Keratinocyte (primary cell): ENCODE results near the gene RBM10. TPM values are rescaled to one million over a fixed set of nuclear protein-coding genes. Genes with fewer than 3 reads are reported as not detected.

ENCODE experiments used
- DNase-seq: peaks from one replicate; pipeline ENCODE4 v3.0.0-alpha.2; 2011; ENCODE audit warnings: low read depth, missing footprints, low spot score
- FAIRE-seq: peaks from 2 replicates; lab custom pipeline; 2011; peaks lifted over from hg19 to GRCh38; lab: Jason Lieb, UNC
- H2AFZ ChIP-seq: 2 replicates; pipeline ENCODE4 v1.6.0; 2012; ENCODE audit warnings: low read length, control low read depth, inconsistent platforms; ENCODE audit not compliant: control insufficient read depth
- H3K27ac ChIP-seq: 2 replicates; pipeline ENCODE4 v1.5.1; 2011; ENCODE audit warnings: low read length; ENCODE audit not compliant: control insufficient read depth, insufficient read depth
- H3K27me3 ChIP-seq: 3 replicates; pipeline ENCODE4 v1.6.0; 2011; ENCODE audit warnings: low read length; ENCODE audit not compliant: control insufficient read depth, insufficient read depth; ENCODE audit errors: extremely low read depth
- H3K36me3 ChIP-seq, 2 experiments: 2 replicates in 1 of 2; 3 replicates in 1 of 2; pipeline ENCODE4 v1.5.1; 2011; ENCODE audit warnings: low read length in 2 of 2, mild to moderate bottlenecking in 1 of 2; ENCODE audit not compliant: control insufficient read depth in 2 of 2, insufficient read depth in 2 of 2; ENCODE audit errors: extremely low read depth in 1 of 2
- H3K4me1 ChIP-seq: 3 replicates; pipeline ENCODE4 v1.5.1; 2011; ENCODE audit warnings: low read length; ENCODE audit not compliant: control insufficient read depth, insufficient read depth; ENCODE audit errors: extremely low read depth
- H3K4me2 ChIP-seq: 3 replicates; pipeline ENCODE4 v1.6.0; 2011; ENCODE audit warnings: low read depth, low read length; ENCODE audit not compliant: control insufficient read depth, insufficient read depth; ENCODE audit errors: extremely low read depth
- H3K4me3 ChIP-seq, 3 experiments: fragments of 200-600 bp in 1 of 3; sonication (generic) in 1 of 3; 2 replicates in 2 of 3; 3 replicates in 1 of 3; pipeline ENCODE4 v1.5.1; 2011 to 2016; ENCODE audit warnings: low read length in 3 of 3, mild to moderate bottlenecking in 3 of 3, control low read depth in 2 of 3, inconsistent platforms in 1 of 3, low read depth in 1 of 3, mixed read lengths in 1 of 3, mixed run types in 1 of 3, moderate library complexity in 1 of 3; ENCODE audit not compliant: control insufficient read depth in 2 of 3, insufficient read depth in 2 of 3; ENCODE audit errors: extremely low read depth in 1 of 3
- H3K79me2 ChIP-seq: 2 replicates; pipeline ENCODE4 v1.6.0; 2012; ENCODE audit warnings: low read length; ENCODE audit not compliant: control insufficient read depth, insufficient read depth
- H3K9ac ChIP-seq: 3 replicates; pipeline ENCODE4 v1.6.0; 2011; ENCODE audit warnings: low read length; ENCODE audit not compliant: control insufficient read depth, insufficient read depth; ENCODE audit errors: extremely low read depth
- H3K9me1 ChIP-seq: 3 replicates; pipeline ENCODE4 v1.6.0; 2011; ENCODE audit warnings: low read length; ENCODE audit not compliant: control insufficient read depth, insufficient read depth; ENCODE audit errors: extremely low read depth
- H3K9me3 ChIP-seq: 2 replicates; pipeline ENCODE4 v1.5.1; 2012; ENCODE audit warnings: low read depth, low read length; ENCODE audit not compliant: control insufficient read depth
- H4K20me1 ChIP-seq: 3 replicates; pipeline ENCODE4 v1.6.0; 2011; ENCODE audit warnings: low read length; ENCODE audit not compliant: control insufficient read depth, insufficient read depth; ENCODE audit errors: extremely low read depth
- EZH2 ChIP-seq: IDR thresholded peaks from one replicate; pipeline ENCODE4 v1.6.1; 2012; ENCODE audit warnings: inconsistent platforms, mild to moderate bottlenecking, low read length, moderate library complexity
- dilution Hi-C: fragments of 300-500 bp; cut with MboI; formaldehyde crosslinking; loops from one replicate; pipeline ENCODE4 v1.7.0; 2020; ENCODE audit warnings: low sequenced_read_pairs; ENCODE audit not compliant: extremely low pct_ligation_motif_present
- polyA plus RNA-seq, 5 experiments: library from polyadenylated mRNA; depleted of rRNA in 3 of 5; stranded (reverse) in 3 of 5; stranded (forward) in 1 of 5; unstranded in 1 of 5; fragments of >200 nt; gene quantifications; 1 replicate in 1 of 5; 2 replicates in 3 of 5; 3 replicates in 1 of 5; pipeline versions ENCODE4 v1.2.1 to v1.2.3, GENCODE V29; 2011 to 2012; ENCODE audit warnings: missing spikeins in 2 of 5, low read depth in 1 of 5, low replicate concordance in 1 of 5
- TF ChIP-seq, protein P1 (sequence below), 3 experiments: IDR thresholded peaks in 1 of 3; conservative IDR thresholded peaks in 1 of 3; optimal IDR thresholded peaks in 1 of 3; 2 replicates in 2 of 3; 3 replicates in 1 of 3; pipeline versions ENCODE3 to v1.5.1; 2011; ENCODE audit warnings: low read length in 3 of 3, mild to moderate bottlenecking in 3 of 3, moderate library complexity in 2 of 3, control low read depth in 1 of 3, inconsistent platforms in 1 of 3; ENCODE audit not compliant: insufficient read depth in 2 of 3; ENCODE audit errors: extremely low read depth in 1 of 3

The RBM10 gene
- polyA plus RNA-seq, 1 donor (not counting 4 experiments of a cell fraction or from before 2014, with no cell fraction given) = 10.8 TPM

DNA sequence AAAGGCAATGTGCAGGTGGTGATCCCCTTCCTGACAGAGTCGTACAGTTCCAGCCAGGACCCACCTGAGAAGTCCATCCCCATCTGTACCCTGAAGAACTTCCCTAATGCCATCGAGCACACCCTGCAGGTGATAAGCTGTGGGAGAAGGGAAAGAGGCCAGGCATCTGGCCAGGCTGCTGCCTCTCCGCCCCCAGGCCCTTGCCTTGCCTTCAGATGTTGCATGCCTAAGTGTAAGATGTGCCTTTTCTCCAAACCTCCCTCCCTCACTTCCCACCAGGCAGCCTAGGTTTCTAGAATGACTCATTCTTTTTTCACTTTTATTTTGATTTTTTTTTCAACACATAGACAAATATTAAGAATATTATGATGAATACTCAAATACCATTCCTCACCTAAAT lies 61.3 kb downstream of the RBM10 start:
- no peak overlapping the region for H3K4me2 ChIP-seq
- no peak overlapping the region for H2AFZ ChIP-seq
- H3K9me3 ChIP-seq = no peaks in the 10 kb centered on the region
- H3K79me2 ChIP-seq = peaks cover 13% of the 10 kb centered on the region
- TF ChIP-seq, protein P1, sequence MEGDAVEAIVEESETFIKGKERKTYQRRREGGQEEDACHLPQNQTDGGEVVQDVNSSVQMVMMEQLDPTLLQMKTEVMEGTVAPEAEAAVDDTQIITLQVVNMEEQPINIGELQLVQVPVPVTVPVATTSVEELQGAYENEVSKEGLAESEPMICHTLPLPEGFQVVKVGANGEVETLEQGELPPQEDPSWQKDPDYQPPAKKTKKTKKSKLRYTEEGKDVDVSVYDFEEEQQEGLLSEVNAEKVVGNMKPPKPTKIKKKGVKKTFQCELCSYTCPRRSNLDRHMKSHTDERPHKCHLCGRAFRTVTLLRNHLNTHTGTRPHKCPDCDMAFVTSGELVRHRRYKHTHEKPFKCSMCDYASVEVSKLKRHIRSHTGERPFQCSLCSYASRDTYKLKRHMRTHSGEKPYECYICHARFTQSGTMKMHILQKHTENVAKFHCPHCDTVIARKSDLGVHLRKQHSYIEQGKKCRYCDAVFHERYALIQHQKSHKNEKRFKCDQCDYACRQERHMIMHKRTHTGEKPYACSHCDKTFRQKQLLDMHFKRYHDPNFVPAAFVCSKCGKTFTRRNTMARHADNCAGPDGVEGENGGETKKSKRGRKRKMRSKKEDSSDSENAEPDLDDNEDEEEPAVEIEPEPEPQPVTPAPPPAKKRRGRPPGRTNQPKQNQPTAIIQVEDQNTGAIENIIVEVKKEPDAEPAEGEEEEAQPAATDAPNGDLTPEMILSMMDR (optimal IDR thresholded peaks at IDR 0.05 in 1 of 3, IDR thresholded peaks at IDR 0.05 in 1 of 3, conservative IDR thresholded peaks at IDR 0.05 in 1 of 3; ENCODE audit: extremely low read depth in 1 of 3, insufficient read depth in 2 of 3, low read length in 3 of 3) = no peak
- no peak for TF ChIP-seq EZH2
- no peaks in the 10 kb centered on the region for H3K9me1 ChIP-seq
- FAIRE-seq (no peak), DNase-seq (no peak)
- H3K27me3 ChIP-seq = no peaks in the 10 kb centered on the region
- H3K4me3 ChIP-seq = no peak overlapping the region
- H4K20me1 ChIP-seq = peaks cover 6% of the 10 kb centered on the region
- dilution Hi-C loops = no loop called here
- no peak overlapping the region for H3K27ac ChIP-seq
- no peak overlapping the region for H3K9ac ChIP-seq
- H3K36me3 ChIP-seq = peaks cover 73 to 77% of the 10 kb centered on the region in 2 experiments
- no peaks in the 10 kb centered on the region for H3K4me1 ChIP-seq

DNA sequence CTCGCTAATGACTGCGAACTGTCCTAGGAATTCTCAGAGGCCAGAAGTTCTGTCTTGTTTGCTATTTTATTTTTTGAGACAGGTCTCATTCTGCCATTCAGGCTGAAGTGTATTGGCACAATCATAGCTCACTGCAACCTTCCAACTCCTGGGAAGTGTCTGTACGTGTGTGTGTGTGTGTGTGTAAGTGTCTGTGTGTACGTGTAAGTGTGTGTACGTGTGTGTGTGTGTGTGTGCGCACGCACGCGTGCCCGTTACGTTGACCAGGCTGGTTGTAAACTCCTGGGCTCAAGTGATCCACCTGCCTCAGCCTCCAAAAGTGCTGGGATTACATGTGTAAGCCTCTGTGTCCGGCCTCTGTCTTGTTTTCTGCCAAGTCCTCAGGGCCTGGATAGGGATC lies 63.1 kb downstream of the RBM10 start:
- no peak for TF ChIP-seq EZH2
- TF ChIP-seq, protein P1 (optimal IDR thresholded peaks at IDR 0.05 in 1 of 3, IDR thresholded peaks at IDR 0.05 in 1 of 3, conservative IDR thresholded peaks at IDR 0.05 in 1 of 3; ENCODE audit: extremely low read depth in 1 of 3, insufficient read depth in 2 of 3, low read length in 3 of 3) = no peak
- H3K36me3 ChIP-seq = peaks cover 68 to 71% of the 10 kb centered on the region in 2 experiments
- H4K20me1 ChIP-seq = peaks cover 6% of the 10 kb centered on the region
- no peak overlapping the region for H2AFZ ChIP-seq
- H3K4me1 ChIP-seq = no peaks in the 10 kb centered on the region
- no peak overlapping the region for H3K4me2 ChIP-seq
- FAIRE-seq = no peak
- no peaks in the 10 kb centered on the region for H3K27me3 ChIP-seq
- H3K9me1 ChIP-seq = no peaks in the 10 kb centered on the region
- H3K79me2 ChIP-seq = peaks cover 6% of the 10 kb centered on the region
- no peak for DNase-seq
- no peaks in the 10 kb centered on the region for H3K9me3 ChIP-seq
- H3K9ac ChIP-seq = no peak overlapping the region
- H3K27ac ChIP-seq = no peak overlapping the region
- H3K4me3 ChIP-seq = no peak overlapping the region
- dilution Hi-C loops = no loop called here
